Neural crest cell (in vitro differentiated cells): Measurements from ENCODE around the gene KMT5C. TPM values are rescaled to one million over a fixed set of nuclear protein-coding genes. Genes with fewer than 3 reads are reported as not detected.

ENCODE experiments used
- DNase-seq: peaks from one replicate; pipeline ENCODE4 v3.0.0; 2021; ENCODE audit warnings: low read depth, mixed read lengths, low spot score
- H3K27ac Mint-ChIP-seq: one replicate; pipeline ENCODE4 v1.8.0; 2021; ENCODE audit warnings: mild to moderate bottlenecking, mixed read lengths; ENCODE audit not compliant: unreplicated experiment
- H3K27me3 Mint-ChIP-seq: 2 replicates; pipeline ENCODE4 v1.8.0; 2021; ENCODE audit warnings: low read depth, mild to moderate bottlenecking, mixed read lengths
- H3K36me3 Mint-ChIP-seq: 2 replicates; pipeline ENCODE4 v1.8.0; 2021; ENCODE audit warnings: low read depth, mild to moderate bottlenecking, mixed read lengths
- H3K4me1 Mint-ChIP-seq: 2 replicates; pipeline ENCODE4 v1.8.0; 2021; ENCODE audit warnings: mixed read lengths
- H3K4me3 Mint-ChIP-seq: one replicate; pipeline ENCODE4 v1.8.0; 2021; ENCODE audit warnings: mild to moderate bottlenecking, mixed read lengths
- H3K9me3 Mint-ChIP-seq: 2 replicates; pipeline ENCODE4 v1.8.0; 2021; ENCODE audit warnings: mixed read lengths
- long read RNA-seq: library from polyadenylated mRNA; unstranded; transcript quantifications from one replicate; pipeline ENCODE4 v2.0.0, GENCODE V29; 2020
- total RNA-seq: library from RNA; stranded (reverse); gene quantifications from 2 replicates; pipeline ENCODE4 v1.2.1, GENCODE V29; 2021
- TF ChIP-seq, protein P1 (sequence below): fragments of 200-600 bp; sonication (generic); conservative IDR thresholded peaks from 2 replicates; pipeline ENCODE4 v1.5.0; 2021; ENCODE audit warnings: antibody characterized with exemption, mild to moderate bottlenecking

KMT5C gene
- 32.9 and 35.2 TPM in 2 replicates for total RNA-seq
- long read RNA-seq: 0 reads

DNA sequence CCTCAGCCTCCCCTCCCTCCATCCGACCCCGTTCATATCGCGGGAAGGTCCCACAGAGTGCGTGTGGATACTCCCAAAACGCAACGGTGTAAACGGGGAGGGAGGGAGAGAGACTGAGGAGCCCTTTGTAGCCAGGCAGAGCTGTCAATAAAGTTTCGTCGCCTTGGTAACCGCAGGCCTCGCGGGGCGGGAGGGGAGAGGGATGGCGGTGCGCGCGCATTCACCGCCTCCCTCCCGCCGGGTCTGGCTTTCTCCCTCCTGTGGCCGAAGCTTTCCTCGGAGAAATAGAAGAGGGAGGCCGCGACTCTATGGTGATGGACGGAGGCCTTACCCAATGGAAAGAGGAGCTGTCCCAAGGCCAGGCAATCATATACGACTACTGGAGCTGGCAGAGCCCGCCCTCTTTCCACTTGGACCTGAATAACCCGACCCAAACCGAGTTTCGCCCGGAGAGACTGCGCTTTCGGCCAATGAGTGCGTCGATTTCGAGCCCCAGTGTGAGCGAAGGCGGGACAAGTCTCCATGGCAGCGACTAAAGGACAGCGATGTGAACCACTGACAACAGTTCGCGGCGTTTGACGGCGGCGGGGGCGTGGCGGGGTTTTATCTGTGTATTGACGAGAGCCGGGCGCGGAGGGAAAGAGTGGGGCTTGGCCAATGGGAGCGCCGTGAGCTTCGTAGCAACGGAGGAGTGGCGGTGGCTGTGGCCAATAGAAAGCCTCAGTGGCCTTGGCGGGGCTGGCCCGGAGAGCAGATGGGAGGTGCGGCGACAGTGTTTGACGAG is at the start of gene KMT5C:
TSS of gene KMT5C (plus strand) at position 772 of the 784 bp plus-strand sequence. CDS start 2,061 bp downstream, outside the sequence.
- TF ChIP-seq, protein P1, sequence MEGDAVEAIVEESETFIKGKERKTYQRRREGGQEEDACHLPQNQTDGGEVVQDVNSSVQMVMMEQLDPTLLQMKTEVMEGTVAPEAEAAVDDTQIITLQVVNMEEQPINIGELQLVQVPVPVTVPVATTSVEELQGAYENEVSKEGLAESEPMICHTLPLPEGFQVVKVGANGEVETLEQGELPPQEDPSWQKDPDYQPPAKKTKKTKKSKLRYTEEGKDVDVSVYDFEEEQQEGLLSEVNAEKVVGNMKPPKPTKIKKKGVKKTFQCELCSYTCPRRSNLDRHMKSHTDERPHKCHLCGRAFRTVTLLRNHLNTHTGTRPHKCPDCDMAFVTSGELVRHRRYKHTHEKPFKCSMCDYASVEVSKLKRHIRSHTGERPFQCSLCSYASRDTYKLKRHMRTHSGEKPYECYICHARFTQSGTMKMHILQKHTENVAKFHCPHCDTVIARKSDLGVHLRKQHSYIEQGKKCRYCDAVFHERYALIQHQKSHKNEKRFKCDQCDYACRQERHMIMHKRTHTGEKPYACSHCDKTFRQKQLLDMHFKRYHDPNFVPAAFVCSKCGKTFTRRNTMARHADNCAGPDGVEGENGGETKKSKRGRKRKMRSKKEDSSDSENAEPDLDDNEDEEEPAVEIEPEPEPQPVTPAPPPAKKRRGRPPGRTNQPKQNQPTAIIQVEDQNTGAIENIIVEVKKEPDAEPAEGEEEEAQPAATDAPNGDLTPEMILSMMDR: peak; percentile 45
- peak; percentile 100 for DNase-seq
- Mint-ChIP-seq H3K4me1 (peaks cover 25% of the 10 kb centered on the region), H3K27ac (peak within 1 kb of the TSS; percentile 96), H3K9me3 (no peaks in the 10 kb centered on the region), H3K27me3 (peaks cover 7% of the 10 kb centered on the region), H3K4me3 (peak within 1 kb of the TSS; percentile 98), H3K36me3 (no peaks in the 10 kb centered on the region)

DNA sequence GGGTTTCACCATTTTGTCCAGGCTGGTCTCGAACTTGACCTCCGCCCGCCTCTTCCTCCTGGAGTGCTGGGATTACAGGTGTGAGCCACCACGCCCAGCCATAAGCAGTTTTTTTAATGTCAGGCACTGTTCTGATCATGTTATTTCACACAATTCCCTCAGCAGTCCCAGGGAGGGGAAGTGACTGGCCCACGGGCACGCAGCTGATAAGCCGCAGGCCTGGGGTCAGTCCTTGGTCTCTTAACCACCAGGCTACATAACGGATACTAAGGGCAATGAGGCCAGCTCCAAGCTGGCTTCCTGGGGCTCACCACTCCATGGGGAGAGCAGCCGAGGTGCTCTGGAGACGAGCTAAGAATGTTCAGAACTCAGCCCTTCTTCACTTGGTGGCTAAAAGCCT is 42.4 kb upstream of the KMT5C start:
- H3K9me3 Mint-ChIP-seq: no peaks in the 10 kb centered on the region
- H3K27me3 Mint-ChIP-seq: no peaks in the 10 kb centered on the region
- H3K4me1 Mint-ChIP-seq: peaks cover 15% of the 10 kb centered on the region
- TF ChIP-seq, protein P1: no peak
- no peak for DNase-seq
- H3K36me3 Mint-ChIP-seq: peaks cover 3% of the 10 kb centered on the region
- H3K4me3 Mint-ChIP-seq: no peak overlapping the region
- H3K27ac Mint-ChIP-seq: no peak overlapping the region

DNA sequence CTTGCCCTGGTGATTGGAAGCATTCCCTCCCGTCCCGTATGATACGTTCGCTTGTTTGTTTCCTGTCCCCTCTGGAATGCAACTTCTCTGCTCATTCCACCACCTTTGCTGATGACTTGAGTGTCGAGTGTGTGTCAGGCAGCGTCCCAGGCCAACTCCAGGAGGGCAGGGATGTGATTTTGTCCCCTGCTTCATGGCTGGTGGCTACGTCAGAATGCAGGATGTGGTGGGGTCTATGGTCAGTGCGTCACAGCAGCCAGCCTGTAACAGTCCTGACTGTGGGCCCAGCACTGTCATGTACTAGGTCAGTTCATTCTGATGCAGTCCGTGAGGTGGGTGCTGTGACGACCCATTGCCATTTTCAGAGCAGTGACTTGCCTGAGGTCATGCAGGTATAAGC is 39.7 kb upstream of the KMT5C start:
- Mint-ChIP-seq H3K4me3 (peak overlapping the region; percentile 33), H3K36me3 (peaks cover 3% of the 10 kb centered on the region), H3K27ac (peak overlapping the region; percentile 45), H3K27me3 (no peaks in the 10 kb centered on the region), H3K9me3 (no peaks in the 10 kb centered on the region), H3K4me1 (peaks cover 15% of the 10 kb centered on the region)
- DNase-seq: no peak
- TF ChIP-seq, protein P1: no peak

DNA sequence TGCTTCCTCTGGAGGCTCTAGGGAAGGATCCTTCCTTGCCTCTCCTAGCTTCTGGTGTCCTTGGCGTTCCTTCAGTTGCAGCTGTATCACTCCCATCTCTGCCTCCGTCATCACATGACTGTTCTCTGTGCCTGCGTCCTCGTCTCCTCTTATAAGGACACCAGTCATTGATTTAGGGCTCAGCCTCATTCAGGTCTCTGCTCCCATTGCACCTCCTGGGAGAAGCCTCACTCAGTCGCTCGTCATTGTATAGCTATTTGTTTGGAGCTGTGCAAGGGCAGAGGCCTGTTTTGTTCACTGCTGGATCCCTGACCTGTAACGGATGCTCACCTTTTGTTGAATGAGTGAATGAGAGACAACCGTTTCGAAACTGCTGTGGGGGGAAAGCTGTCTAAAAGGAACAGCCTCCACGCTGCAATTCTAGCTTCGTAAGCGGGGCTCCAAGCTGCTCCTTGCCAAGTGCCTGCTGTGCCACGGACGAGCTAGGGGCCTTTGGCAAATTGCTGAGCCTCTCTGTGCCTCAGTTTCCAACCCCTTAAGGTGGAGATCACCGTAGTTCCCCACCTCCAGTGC is 38.7 kb upstream of the KMT5C start:
- Mint-ChIP-seq H3K4me1 (peaks cover 21% of the 10 kb centered on the region), H3K4me3 (peak overlapping the region; percentile 32), H3K9me3 (no peaks in the 10 kb centered on the region), H3K36me3 (peaks cover 8% of the 10 kb centered on the region), H3K27me3 (no peaks in the 10 kb centered on the region), H3K27ac (peak overlapping the region; percentile 95)
- DNase-seq: no peak
- TF ChIP-seq, protein P1: no peak

DNA sequence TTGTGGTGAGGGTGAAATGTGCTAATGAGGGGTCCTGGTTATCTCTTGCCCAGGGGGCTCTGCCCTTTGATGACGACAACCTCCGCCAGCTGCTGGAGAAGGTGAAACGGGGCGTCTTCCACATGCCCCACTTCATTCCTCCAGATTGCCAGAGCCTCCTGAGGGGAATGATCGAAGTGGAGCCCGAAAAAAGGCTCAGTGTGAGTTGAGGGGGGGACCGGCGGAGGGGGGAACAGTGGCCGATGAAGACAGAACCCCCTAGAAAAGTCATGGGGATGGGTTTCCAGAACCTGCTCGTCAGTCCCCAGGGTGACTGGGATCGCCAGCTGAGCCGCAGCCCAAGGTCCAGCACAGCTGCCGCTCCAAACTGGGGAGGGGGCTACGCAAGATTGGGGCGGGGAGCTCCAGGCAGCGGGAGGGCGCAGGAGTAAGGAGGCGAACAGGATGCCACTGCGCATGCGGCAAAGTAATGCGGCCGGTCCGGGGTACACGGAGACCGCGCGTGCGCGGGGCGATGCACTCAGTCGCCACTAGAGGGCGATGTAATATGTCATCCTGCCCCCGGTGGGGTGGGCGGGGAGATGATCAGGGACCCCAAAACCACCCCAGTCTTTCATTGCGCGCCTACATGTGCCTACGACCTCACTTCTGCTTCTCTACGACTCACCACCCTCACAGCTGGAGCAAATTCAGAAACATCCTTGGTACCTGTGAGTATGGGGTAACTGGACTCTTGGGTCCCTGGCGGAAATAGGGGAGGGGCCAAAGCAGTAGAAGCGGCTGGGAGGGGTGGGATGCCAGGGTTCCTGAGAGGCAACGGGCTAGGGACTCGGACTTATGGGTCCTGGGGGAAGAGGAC is 38.0 kb upstream of the KMT5C start:
- Mint-ChIP-seq H3K4me3 (peak overlapping the region; percentile 32), H3K27ac (peak overlapping the region; percentile 95), H3K9me3 (no peaks in the 10 kb centered on the region), H3K36me3 (peaks cover 5% of the 10 kb centered on the region), H3K27me3 (no peaks in the 10 kb centered on the region), H3K4me1 (peaks cover 21% of the 10 kb centered on the region)
- DNase-seq: peak; percentile 99
- TF ChIP-seq, protein P1: peak; percentile 98
